DND-41 (cell line): ENCODE results near the gene TTLL5.

Experiments
- EZH2 ChIP-seq: IDR thresholded peaks from 3 replicates; pipeline ENCODE4 v1.6.1; 2012; ENCODE audit warnings: borderline replicate concordance, low read depth, mild to moderate bottlenecking, moderate library complexity, low read length, inconsistent platforms; ENCODE audit not compliant: severe bottlenecking
- TF ChIP-seq, protein P1 (sequence below): IDR thresholded peaks from 2 replicates; pipeline ENCODE4 v1.5.1; 2012; ENCODE audit warnings: borderline replicate concordance, low read length, moderate library complexity, mild to moderate bottlenecking; ENCODE audit not compliant: poor library complexity, severe bottlenecking; ENCODE audit errors: extremely low read depth

DNA sequence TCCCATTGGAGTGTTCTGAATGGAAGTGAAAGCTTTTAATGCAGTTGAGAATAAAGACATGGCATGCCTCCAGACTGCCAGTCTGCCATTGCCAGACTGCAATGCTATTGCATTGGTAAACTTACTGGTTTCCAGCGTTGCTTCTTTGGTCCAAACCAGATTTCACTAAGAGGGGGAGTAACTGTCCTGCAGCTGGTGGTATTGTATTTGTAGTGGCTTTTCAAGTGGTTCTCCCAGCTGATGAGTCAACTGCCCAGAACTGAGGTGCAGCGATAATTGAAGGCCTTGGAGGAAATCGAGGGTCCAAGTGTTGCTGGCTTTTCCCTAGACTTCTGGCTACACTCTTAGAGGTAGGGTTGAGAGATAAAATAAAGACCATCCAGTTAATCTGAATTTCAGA, 32.2 kb upstream of the TTLL5 start:
- TF ChIP-seq, protein P1, sequence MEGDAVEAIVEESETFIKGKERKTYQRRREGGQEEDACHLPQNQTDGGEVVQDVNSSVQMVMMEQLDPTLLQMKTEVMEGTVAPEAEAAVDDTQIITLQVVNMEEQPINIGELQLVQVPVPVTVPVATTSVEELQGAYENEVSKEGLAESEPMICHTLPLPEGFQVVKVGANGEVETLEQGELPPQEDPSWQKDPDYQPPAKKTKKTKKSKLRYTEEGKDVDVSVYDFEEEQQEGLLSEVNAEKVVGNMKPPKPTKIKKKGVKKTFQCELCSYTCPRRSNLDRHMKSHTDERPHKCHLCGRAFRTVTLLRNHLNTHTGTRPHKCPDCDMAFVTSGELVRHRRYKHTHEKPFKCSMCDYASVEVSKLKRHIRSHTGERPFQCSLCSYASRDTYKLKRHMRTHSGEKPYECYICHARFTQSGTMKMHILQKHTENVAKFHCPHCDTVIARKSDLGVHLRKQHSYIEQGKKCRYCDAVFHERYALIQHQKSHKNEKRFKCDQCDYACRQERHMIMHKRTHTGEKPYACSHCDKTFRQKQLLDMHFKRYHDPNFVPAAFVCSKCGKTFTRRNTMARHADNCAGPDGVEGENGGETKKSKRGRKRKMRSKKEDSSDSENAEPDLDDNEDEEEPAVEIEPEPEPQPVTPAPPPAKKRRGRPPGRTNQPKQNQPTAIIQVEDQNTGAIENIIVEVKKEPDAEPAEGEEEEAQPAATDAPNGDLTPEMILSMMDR = no peak
- no peak for TF ChIP-seq EZH2
